ENCODE results near the gene UGT2A1.
"Not testable (repeated sequence)": the region's sequence is repeated elsewhere in the genome, so short reads cannot be mapped to it uniquely, and the experiment has no call there.

UGT2A1 gene

GRCh38 chr4:69668680-69669079 is 15.6 kb upstream of the UGT2A1 start:
- no peak for DNase-seq (ENCODE audit: low read depth)
- TF ChIP-seq, protein P1, sequence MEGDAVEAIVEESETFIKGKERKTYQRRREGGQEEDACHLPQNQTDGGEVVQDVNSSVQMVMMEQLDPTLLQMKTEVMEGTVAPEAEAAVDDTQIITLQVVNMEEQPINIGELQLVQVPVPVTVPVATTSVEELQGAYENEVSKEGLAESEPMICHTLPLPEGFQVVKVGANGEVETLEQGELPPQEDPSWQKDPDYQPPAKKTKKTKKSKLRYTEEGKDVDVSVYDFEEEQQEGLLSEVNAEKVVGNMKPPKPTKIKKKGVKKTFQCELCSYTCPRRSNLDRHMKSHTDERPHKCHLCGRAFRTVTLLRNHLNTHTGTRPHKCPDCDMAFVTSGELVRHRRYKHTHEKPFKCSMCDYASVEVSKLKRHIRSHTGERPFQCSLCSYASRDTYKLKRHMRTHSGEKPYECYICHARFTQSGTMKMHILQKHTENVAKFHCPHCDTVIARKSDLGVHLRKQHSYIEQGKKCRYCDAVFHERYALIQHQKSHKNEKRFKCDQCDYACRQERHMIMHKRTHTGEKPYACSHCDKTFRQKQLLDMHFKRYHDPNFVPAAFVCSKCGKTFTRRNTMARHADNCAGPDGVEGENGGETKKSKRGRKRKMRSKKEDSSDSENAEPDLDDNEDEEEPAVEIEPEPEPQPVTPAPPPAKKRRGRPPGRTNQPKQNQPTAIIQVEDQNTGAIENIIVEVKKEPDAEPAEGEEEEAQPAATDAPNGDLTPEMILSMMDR (conservative IDR thresholded peaks at IDR 0.05; ENCODE audit: control insufficient read depth, insufficient read depth, low read depth, low read length), result no peak
- no peak overlapping the region for H3K4me3 ChIP-seq (ENCODE audit: control insufficient read depth, low read depth, low read length)

DNA sequence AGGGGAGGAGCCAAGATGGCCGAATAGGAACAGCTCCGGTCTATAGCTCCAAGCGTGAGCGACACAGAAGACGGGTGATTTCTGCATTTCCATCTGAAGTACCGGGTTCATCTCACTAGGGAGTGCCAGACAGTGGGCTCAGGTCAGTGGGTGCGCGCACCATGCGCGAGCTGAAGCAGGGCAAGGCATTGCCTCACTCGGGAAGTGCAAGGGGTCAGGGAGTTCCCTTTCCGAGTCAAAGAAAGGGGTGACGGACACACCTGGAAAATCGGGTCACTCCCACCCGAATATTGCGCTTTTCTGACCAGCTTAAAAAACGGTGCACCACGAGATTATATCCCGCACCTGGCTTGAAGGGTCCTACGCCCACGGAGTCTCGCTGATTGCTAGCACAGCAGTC is 11.0 kb upstream of the UGT2A1 start:
- H3K4me3 ChIP-seq (ENCODE audit: control insufficient read depth, low read depth, low read length); DNase-seq (ENCODE audit: low read depth): not testable (repeated sequence)

- H3K4me3 ChIP-seq (ENCODE audit: control insufficient read depth, low read depth, low read length); DNase-seq (ENCODE audit: low read depth): not testable (repeated sequence)
Observed at GRCh38 chr4:69661130-69661803, 8.2 kb upstream of the UGT2A1 start.

GRCh38 chr4:69658133-69658532 is 5.1 kb upstream of the UGT2A1 start:
- TF ChIP-seq, protein P1 (conservative IDR thresholded peaks at IDR 0.05; ENCODE audit: control insufficient read depth, insufficient read depth, low read depth, low read length), result no peak
- no peak overlapping the region for H3K4me3 ChIP-seq (ENCODE audit: control insufficient read depth, low read depth, low read length)
- DNase-seq (ENCODE audit: low read depth), result no peak

DNA sequence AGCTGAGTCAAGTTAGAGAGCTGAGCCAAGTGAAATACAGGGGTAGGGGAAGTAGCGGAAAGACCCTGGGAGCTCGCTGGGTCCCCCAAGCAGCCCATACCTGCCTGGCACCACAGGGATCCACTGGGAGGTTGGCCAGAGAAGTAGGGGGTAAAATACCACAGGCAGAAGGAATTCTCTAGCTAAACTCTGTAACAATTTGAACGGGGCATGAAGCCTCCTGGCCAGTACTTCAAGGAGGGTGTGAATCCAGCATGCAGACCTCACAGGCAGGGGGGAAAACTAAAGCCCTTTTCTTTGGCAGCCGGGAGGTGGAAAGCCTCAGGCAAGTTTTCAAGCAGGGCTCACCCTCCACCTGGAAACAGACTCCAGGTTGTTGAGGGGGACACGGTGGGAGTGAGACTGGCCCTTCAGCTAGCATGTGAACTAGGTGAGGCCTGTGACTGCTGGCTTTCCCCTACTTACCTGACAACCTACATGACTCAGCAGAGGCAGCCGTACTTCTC is 3.7 kb upstream of the UGT2A1 start:
- H3K4me3 ChIP-seq (ENCODE audit: control insufficient read depth, low read depth, low read length), result no peak overlapping the region
- DNase-seq (ENCODE audit: low read depth), result no peak
- TF ChIP-seq, protein P1 (conservative IDR thresholded peaks at IDR 0.05; ENCODE audit: control insufficient read depth, insufficient read depth, low read depth, low read length), result no peak

DNA sequence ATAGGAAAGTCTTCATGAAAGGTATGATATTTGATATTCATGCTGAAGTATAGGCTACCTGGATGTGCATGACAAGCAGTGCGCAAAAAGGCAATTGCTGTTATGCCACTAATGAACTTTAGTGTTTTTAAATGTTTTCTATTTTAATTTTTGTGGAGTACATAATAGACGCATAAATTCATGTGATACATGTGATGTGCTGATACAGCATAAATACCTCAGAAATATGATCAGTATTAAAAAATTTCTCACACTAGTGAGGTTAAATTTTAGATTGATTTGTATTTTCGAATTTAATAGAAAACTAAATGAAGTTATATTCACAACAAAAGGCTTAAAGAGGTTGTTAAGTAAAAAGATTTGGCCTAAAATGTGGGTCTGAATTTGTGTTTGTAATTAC is 2.2 kb downstream of the UGT2A1 start:
- H3K4me3 ChIP-seq (ENCODE audit: control insufficient read depth, low read depth, low read length), result no peak overlapping the region
- no peak for DNase-seq (ENCODE audit: low read depth)
- TF ChIP-seq, protein P1 (conservative IDR thresholded peaks at IDR 0.05; ENCODE audit: control insufficient read depth, insufficient read depth, low read depth, low read length), result no peak

DNA sequence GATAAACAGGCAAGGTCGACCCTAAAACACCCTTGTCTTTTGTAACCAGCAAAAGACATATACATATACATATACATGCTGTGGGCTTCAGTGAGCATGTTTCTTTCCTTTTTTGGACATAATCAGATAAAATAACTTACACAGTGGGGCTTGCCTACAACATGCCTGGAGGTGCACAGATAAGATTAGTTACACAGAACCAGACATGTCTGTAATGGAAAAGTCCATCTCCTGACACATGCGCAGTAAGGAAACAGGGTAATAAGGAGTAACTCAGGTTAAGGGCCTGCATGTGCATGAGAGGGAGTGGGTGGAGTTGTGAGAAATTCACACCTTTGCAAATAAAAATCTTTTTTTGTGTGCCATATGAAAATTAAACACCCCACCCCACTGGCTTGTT is 3.4 kb downstream of the UGT2A1 start:
- DNase-seq (ENCODE audit: low read depth), result no peak
- no peak overlapping the region for H3K4me3 ChIP-seq (ENCODE audit: control insufficient read depth, low read depth, low read length)
- TF ChIP-seq, protein P1 (conservative IDR thresholded peaks at IDR 0.05; ENCODE audit: control insufficient read depth, insufficient read depth, low read depth, low read length), result no peak

DNA sequence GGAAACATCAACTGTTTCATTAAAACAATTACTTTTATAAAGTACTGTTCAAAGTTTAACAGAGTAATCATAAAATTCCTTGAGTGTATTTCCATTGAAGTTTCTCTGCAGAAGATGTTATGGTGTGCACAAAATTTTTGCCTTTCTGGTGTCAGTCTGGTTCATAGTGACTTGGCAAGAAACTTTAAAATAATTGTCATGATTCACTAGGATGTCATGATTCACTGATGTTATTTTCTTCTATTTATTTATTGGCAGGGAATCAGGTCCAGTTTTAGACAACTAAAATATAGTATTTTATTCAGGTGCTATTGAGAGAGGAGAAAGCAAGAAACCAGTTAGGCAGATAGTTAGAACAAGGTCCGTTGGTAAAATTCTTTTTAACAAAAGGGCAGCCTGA is 3.8 kb downstream of the UGT2A1 start:
- DNase-seq (ENCODE audit: low read depth), result no peak
- no peak overlapping the region for H3K4me3 ChIP-seq (ENCODE audit: control insufficient read depth, low read depth, low read length)
- TF ChIP-seq, protein P1 (conservative IDR thresholded peaks at IDR 0.05; ENCODE audit: control insufficient read depth, insufficient read depth, low read depth, low read length), result no peak

Measured in fibroblast of mammary gland (primary cell).